SK-N-SH treated with all-trans-retinoic acid at 6 μM for 48 hours (cell line): ENCODE measurements around the gene IFRD2.

ENCODE experiments used
- ARNTL ChIP-seq: fragments of 450-650 bp; formaldehyde crosslinking; IDR thresholded peaks from 2 replicates; pipeline ENCODE4 v1.5.0; 2020; ENCODE audit warnings: low read depth, mild to moderate bottlenecking, moderate library complexity, borderline replicate concordance
- GLIS3 ChIP-seq: fragments of 250-450 bp; sonication (Bioruptor Pico); IDR thresholded peaks from 2 replicates; pipeline ENCODE4 v1.5.0; 2020; ENCODE audit warnings: mild to moderate bottlenecking, moderate library complexity
- RARB ChIP-seq: fragments of 250-450 bp; sonication (Bioruptor Pico); IDR thresholded peaks from 2 replicates; pipeline ENCODE4 v1.8.0; 2021; ENCODE audit warnings: mild to moderate bottlenecking, moderate library complexity
- TCF4 ChIP-seq: fragments of 250-450 bp; sonication (Bioruptor Pico); IDR thresholded peaks from 2 replicates; pipeline ENCODE4 v1.8.0; 2021; ENCODE audit warnings: mild to moderate bottlenecking, moderate library complexity, borderline replicate concordance
- TOX ChIP-seq: fragments of 250-450 bp; sonication (Bioruptor Pico); IDR thresholded peaks from 2 replicates; pipeline ENCODE4 v1.8.0; 2021; ENCODE audit warnings: mild to moderate bottlenecking, moderate library complexity, borderline replicate concordance
- ZFP3 ChIP-seq: fragments of 250-450 bp; sonication (Bioruptor Pico); IDR thresholded peaks from 2 replicates; pipeline ENCODE4 v1.5.0; 2020; ENCODE audit warnings: mild to moderate bottlenecking, moderate library complexity
- ZNF565 ChIP-seq: fragments of 450-650 bp; formaldehyde crosslinking; conservative IDR thresholded peaks from 2 replicates; pipeline ENCODE4 v1.5.0; 2020; ENCODE audit warnings: low read depth, mild to moderate bottlenecking, moderate library complexity

- TF ChIP-seq TOX (CRISPR knock-in tag) (no peak), GLIS3 (CRISPR knock-in tag) (no peak), TCF4 (CRISPR knock-in tag) (no peak), ZFP3 (CRISPR knock-in tag) (no peak), ARNTL (CRISPR knock-in tag) (no peak), ZNF565 (CRISPR knock-in tag) (no peak), RARB (CRISPR knock-in tag) (no peak)
Observed at GRCh38 chr3:50288387-50289007, 3.7 kb downstream of the IFRD2 start.
